Raji (cell line): Measurements from ENCODE around the gene MYL12B.

ENCODE experiments used
- POLR2A ChIP-seq: IDR thresholded peaks from 2 replicates; pipeline ENCODE4 v1.6.1; 2011; ENCODE audit warnings: low read depth, low read length, control low read depth; ENCODE audit not compliant: insufficient read depth

The MYL12B gene

DNA sequence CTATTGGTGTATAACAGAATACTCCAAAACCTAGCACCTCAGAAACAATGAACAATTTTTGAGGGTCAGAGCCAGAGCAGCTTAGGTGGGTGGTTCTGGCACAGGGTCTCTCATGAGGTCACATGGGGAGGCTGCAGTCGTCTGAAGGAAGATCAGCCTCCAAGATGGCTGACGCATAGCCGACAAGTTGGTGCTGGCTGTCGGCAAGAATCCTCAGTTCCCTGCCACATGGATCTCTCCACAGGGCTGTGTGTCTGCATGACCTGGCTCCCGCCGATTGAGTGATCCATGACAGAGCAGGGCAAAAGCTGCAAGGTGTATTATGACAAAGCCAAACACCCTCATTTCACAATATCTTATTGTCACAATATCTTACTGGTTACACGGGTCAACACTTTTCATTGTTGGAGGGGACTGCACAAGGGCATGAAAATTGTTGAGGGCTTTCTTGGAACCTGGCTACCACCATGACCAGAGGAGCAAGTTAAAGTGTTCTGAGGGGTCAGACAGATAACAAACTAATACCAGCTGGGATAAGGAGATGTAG is 4.2 kb downstream of the MYL12B start:
- no peak for TF ChIP-seq POLR2A

DNA sequence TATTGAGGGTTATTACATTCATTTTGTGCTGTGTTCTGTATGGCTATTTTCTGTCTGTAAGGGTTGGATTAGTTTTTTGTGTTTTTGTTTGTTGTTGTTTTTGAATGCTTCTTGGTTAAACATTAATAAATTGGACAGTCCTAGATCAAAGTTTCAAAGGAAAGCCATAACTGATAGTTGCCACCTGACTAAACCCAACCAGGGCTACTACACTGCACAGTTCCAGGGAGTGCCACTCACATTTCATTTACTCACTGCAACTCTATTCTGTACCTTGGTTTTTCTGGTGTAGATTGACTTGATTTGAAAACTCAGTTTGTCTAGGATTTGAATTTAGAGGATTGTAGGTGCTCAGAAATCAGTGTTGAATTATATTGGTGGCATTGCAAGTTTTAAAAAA is 6.4 kb downstream of the MYL12B start:
- no peak for TF ChIP-seq POLR2A

DNA sequence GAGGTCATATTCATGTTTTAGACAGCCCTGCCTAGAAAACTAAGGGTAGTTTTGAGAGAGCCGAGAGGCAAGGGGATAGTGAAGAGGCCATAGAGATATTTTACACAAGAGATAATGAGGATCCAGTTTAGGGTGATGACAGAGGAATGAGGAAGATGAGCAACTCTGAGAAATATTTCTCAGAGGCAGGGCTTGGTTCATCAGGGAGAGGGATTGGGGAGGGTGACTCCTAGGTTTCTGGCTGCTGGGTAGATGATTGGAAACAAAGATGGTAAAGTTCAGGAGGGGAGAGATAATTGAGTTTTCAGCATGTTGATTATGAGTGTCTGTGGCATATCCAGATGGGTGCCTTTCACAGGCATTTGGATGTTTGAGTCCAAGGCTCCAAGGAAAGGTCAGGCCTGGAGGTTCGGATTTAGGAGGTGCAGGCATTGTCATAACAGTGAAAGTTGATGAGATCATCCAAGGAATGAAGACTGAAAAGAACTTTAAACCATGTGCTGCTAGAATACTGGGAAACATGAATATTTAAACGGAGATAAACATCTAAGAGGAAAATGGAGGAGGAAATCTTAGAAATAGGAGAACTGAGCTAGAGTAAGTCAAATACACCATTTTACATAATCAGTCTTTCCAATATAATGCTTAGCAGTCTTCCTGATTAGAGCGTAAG is 7.4 kb downstream of the MYL12B start:
- no peak for TF ChIP-seq POLR2A

DNA sequence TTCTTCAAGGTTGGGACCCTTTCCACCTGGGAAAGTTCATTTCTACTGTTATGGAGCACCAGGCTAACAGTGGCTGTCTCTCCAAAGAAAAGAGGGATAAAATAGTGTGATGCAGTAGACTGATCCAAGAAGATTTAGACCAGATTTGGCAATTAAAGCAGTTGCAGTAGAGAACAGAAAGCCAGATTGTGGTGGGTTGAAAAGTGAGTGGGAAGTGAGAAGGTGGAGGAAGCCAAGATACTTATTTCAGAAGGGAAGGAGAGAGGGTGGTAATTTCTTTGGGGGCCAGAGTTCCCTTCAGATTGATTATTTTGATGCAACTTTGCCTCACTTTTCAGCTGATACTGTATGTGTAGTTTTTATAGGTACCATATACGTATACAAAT is 8.0 kb downstream of the MYL12B start:
- no peak for TF ChIP-seq POLR2A

DNA sequence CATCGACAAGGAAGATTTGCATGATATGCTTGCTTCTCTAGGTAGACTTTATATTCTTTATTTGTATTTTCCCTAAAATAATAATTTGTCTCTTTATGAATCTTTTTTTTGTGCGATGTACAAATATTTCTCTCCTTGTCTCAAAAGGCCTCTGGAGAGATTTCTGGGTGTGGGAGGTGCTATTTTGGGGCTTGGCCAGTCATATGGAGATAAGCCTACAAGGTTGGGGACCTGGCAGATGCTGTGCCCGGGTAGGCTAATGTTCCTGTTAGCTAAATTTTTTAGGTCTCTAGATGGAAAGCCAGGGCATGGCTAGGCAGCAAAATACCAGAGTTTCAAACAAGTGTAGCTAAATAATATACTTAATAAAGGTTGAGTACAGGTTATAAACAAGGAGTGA is 11.1 kb downstream of the MYL12B start:
- no peak for TF ChIP-seq POLR2A

DNA sequence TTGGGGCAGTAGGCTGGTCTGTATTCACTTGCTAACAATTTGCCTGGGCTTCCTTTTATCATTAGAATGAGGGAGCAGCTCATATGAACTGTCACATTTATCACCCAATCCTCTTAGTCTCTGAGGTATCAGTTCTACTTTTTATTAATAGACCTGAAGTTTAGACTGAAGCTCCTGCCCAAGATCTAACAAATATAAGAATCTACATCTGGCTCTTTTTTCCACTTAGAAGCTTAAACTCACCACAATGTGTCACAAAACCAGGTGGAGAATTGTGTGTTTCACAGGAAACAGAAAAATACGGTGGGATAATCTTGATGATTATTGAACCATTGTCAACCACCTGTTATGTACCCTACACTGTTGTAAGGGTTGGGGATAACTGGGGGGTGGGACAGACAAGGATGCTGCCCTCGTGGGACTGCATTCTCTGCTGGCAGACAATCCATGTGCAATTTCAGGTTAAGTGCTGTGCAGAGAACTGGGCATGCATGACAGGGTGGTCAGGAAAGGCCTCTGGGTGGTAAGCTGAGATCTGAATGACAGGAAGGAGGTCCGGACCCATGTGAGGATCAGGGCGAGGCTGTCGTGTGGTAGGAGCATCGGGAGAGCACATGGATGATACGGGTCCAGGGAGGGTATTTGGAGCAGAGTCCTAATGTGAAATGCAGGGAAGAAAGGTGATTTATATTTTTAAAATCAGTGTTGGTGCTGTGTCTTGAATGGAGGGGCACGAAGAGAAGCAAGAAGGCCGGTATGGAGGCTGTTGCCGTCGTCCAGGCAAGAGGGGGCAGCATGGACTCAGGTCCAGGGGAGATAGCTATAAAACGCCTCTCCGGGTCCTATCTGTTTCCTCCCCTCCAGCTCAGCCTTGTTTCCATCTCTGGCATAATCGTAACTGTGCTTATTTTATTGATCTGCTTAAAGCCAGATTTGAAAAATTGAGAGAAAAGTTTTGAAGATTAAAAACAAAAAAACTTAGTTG is 17.6 kb downstream of the MYL12B start:
- no peak for TF ChIP-seq POLR2A

DNA sequence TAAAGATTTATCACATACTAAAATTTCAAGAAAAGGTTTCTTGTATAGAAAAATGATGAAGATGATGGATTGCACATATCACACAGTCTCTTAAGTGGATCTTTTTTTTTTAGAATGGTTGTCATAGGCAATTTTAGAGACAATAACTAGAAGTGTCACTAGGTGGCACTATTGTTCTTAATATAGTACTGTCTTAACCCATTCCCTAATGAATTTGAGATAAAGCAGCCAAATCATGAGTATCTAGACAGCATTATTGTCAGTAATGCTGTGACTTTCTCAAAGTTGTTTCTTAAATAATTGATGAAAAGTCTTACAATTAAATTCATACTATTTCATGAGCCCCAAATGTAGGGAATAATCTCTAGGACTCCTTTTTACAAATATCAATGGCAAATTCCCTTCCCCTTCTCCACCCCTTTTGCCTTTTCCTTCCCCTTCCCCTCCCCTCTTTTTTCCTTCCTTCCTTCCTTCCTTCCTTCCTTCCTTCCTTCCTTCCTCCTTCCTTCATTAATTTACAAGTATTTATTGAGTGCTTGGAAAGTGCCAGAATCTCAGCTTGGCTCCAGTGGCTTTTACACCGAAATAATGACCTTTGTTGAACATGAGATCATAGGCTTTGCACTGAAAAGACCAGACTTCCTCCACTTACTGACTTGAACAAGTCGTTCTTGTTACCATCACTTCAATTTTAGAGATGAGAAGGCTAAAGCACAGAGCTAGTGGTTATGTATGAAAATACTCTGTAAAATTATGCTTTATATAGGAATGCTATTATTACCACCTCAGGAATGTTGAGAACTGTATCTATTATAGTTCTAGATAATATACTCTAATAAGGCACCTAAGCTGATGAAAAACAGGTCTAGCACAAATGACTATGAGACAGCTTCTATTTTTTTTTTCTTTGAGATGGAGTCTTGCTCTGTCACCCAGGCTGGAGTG is 19.8 kb downstream of the MYL12B start:
- TF ChIP-seq POLR2A = no peak

DNA sequence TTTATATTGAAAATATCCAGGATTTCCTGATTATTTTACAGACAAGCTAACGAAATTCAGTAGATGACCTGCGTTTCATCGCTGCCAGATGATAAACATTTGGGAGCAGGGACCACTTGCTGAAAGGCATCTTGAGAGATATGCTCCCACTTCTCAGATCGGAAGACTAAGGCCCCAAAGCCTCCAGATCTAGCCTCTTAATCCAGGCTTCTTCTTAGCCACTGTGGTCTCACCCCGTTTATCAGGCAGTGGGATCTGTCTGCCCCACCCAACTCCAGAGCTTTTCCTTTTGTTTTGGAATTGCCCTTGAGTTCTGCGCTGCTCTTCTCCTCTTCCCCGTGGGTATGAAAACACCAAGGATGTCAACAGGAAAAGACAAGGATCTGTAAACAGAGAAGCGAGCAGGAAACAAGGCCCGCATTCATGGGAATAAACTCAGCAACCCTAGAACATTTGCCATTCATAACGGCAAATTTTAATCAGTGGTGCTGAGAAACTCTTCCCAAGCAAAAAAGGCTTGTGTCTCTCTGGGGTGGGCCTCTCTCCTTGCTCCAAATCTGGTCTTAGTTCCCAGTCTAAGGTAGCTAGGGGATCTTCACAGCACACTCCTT is 21.4 kb downstream of the MYL12B start:
- no peak for TF ChIP-seq POLR2A

DNA sequence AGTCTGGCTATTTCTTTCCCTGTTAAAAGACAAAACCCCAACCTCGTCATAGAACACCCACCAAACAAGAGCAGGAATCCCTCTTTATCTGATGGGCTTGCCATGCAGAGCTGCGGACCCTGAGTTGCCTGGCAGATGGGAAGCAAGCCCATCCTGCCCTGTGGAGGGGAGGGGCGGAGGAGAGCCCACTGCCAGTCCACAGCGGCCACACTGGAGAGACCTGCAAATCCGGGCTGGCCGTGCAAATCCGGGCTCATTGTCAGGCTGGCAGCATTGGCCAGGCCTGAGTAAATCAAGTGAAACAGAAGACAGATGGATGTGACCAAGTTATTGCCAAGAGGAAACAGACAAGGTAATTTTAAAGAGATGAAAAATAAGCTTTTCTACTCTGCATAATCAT is 22.0 kb downstream of the MYL12B start:
- no peak for TF ChIP-seq POLR2A

DNA sequence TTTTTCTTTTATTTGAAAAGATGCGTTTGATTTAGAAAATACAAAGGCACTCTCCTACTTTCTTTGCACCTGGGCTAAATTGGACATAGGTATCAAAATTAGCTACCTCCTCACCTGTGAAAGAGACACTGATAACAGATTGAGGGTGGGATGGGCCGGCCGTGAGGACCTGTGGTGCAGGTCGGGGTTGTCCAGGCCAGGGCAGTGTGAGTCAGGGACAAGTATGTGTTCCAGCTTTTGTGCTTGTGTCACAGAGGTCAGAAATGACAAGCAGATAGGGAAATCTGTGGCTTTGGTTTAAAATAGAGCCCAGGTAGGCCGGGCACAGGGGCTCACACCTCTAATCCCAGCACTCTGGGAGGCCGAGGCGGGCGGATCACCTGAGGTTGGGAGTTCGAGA is 22.6 kb downstream of the MYL12B start:
- no peak for TF ChIP-seq POLR2A

DNA sequence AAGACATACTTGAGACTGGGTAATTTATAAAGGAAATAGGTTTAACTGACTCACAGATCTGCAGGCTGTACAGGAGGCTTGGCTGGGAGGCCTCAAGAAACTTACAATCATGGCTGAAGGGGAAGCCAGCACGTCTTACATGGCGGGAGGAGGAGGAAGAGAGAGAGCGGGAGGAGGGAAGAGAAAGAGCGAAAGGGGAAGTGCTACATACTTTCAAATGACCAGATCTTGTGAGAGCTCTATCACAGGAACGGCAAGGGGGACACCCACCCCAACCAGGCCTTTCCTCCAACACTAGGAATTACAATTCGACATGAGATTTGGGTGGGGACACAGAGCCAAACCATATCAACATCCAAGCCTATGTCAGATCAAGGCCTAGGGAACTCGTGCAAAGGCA is 24.2 kb downstream of the MYL12B start:
- TF ChIP-seq POLR2A = no peak

DNA sequence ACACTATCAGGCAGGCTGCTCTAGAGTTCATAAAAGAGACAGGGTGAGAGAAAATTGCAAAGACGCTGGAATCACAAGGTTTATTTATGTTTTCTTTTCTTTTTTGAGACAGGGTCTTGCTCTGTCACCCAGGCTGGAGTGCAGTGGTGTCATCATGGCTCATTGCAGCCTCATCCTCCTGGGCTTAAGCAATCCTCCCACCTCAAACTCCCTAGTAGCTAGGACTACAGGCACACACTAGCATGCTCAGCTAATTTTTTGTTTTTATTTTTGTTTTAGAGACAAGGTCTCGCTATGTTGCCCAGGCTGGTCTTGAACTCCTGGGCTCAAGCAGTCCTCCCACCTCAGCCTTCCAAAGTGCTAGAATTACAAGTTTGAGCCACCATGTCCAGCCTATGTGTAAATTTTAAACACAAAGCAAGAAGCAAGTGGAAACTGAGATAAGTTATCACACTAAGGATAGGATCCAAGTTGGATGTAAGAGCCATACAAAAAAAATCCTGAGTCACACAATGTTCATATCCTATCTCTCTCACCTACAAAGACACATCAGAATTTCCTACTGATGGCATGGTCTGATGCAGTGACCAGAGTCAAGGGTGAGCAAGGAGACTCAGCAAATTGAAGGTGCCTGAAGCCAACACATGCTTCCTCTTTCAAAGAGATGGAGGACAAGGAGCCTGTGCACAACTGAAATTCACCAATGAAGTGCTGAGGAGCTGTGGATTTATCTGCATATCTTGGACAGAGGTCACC is 31.4 kb downstream of the MYL12B start:
- no peak for TF ChIP-seq POLR2A

DNA sequence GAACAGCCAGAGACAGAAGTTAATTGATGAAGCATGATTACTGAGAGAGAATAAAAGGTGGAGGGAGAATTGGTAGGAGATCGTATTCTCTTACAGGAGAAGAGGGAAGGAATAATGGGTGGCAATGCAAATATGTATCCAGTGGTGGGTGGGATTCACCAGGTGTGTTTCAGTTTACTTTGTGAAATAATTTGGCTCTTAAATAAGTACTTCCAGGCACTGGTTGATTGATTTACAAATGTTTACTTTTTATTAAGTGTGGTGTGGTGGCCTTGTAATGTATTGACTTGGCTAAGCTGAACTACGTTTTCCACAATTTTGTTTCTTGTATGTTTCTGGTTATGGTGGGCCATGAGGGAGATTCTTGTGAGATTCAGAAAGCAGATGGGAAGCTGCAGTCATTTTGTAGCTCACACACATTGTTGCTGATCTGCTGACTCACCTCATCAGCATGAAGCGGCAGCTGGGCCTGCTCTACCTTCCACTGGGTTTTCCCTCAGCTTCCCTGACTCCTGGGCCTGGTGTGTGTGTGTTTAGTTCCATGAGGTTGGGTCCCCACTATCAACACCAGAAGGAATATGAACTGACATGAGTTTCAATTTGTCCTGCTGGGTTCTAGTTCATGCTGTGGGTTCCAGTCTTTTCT is 32.6 kb downstream of the MYL12B start:
- no peak for TF ChIP-seq POLR2A
